ENCODE data around the gene TTI1.

- TF ChIP-seq ZBTB7A (IDR thresholded peaks at IDR 0.05; ENCODE audit: low read depth), result no peak
- TF ChIP-seq EGR1 (IDR thresholded peaks at IDR 0.05), result no peak
Observed at GRCh38 chr20:38061109-38061508, 27.9 kb upstream of the TTI1 start.

Data from Ishikawa (cell line).